GM12865 (cell line): ENCODE measurements around the gene ADARB1.

Experiments used
- DNase-seq: peaks from one replicate; pipeline ENCODE4 v3.0.0; 2010; ENCODE audit warnings: low read depth
- H3K4me3 ChIP-seq: 2 replicates; pipeline ENCODE4 v1.5.1; 2011; ENCODE audit warnings: mild to moderate bottlenecking, low read depth, low read length, control low read depth
- TF ChIP-seq, protein P1 (sequence below): IDR thresholded peaks from 2 replicates; pipeline ENCODE4 v1.5.1; 2011; ENCODE audit warnings: low read length, control low read depth, low read depth, inconsistent platforms; ENCODE audit not compliant: insufficient read depth; ENCODE audit errors: missing control alignments

The ADARB1 gene

DNA sequence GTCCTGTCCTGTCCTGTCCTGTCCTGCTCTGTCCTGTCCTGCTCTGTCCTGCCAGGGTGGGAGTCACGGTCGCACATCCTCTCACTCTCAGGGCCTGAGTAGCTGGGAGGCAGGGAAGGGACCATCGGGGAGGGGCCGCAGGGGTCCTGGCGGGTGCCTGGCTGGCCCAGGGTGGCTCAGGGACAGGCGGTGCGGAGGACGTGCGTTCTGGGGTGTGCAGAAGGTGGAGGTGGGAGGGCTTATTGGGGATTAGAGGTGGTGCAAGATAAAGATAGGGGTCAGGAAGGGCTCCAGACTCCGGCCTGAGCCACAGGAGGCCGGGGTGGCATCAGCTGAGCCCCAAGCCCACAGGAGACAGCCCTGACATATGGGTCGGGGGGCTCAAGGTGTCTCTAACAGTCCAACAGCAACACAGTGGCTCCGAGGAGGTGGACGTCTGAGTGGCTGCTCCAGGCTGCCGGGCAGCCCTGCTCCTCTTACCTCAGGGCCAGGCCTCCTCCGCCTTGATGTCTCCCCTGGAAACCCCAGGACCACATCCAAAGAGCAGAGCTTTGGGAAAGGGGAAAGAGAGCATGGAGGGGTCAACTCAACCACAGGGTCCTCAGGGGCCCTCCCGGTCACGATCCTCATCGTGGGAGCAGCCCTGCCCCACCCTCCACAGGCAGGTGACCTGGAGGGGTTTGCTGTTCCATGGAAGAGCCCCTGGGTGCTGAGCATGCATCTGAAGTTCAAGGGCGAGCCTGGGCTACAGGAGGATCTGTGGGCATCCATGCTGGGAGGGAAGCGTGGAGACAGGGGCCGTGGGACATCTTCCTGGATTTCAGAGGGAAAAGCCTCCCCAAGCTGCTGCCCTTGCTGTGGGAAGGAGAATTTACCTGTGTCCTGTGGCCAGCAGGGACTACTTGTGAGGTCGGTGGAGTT is 39.6 kb upstream of the ADARB1 start:
- H3K4me3 ChIP-seq = no peak overlapping the region
- TF ChIP-seq, protein P1, sequence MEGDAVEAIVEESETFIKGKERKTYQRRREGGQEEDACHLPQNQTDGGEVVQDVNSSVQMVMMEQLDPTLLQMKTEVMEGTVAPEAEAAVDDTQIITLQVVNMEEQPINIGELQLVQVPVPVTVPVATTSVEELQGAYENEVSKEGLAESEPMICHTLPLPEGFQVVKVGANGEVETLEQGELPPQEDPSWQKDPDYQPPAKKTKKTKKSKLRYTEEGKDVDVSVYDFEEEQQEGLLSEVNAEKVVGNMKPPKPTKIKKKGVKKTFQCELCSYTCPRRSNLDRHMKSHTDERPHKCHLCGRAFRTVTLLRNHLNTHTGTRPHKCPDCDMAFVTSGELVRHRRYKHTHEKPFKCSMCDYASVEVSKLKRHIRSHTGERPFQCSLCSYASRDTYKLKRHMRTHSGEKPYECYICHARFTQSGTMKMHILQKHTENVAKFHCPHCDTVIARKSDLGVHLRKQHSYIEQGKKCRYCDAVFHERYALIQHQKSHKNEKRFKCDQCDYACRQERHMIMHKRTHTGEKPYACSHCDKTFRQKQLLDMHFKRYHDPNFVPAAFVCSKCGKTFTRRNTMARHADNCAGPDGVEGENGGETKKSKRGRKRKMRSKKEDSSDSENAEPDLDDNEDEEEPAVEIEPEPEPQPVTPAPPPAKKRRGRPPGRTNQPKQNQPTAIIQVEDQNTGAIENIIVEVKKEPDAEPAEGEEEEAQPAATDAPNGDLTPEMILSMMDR = no peak

DNA sequence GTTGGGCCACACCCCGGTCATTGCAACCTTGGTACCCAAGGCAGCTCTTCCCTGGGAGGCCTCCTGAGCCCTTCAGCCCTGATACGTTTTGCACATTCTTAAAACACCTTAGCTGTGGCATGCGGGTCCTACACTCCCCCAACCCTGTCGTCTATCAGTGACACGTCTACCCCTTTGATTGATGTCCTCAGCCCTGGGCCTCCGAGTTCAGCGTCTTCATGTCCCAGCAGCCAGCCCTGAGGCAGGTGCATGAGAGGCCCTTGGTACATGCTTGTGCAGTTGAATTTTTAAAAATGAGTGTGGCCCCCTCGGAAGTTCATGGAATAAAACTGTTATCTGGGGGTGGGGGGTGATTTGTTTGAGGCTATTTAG is 38.9 kb upstream of the ADARB1 start:
- H3K4me3 ChIP-seq = no peak overlapping the region
- DNase-seq = no peak
- TF ChIP-seq, protein P1 = no peak

More for the DNA sequence above, 39.6 kb upstream of the ADARB1 start:
- no peak for DNase-seq

DNA sequence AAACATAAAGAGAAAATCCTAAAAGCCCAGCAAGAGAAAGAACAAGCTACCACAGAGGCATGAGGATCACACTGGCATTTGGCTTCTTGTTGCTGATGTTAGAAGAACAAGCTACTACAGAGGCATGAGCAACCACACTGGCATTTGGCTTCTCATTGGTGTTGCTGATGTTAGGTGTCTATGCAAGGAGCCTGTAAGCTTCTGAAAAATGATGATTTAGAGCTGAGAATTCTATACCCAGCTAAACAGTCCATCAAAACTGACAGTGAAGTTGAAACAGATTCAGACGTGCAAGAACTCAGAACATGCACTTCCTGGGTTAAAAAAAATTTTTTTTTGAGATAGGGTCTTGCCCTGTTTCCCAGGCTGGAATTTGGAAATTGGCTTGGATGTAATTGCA is 37.8 kb upstream of the ADARB1 start:
- no peak overlapping the region for H3K4me3 ChIP-seq
- TF ChIP-seq, protein P1 = no peak

DNA sequence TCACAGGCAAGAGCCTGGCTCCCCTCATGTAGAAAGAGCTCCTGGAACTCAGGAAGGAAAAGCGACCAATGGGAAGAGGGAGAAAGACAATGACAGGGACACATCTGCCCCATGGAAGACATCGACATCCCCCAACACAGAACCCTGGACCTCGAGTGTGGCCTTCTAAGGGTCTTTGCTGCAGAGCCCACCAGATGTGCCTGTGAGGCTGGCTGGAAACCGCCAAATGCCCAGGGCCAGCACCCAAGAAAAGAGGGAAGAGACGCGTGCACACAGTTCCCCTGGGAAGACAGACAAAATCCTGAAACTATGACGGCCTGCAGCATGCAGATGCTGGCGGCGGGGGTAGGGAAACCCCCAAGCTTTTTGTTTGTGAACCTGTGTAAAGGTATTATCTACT is 36.4 kb upstream of the ADARB1 start:
- no peak overlapping the region for H3K4me3 ChIP-seq
- DNase-seq = no peak
- TF ChIP-seq, protein P1 = no peak

More for the DNA sequence above, 37.8 kb upstream of the ADARB1 start:
- no peak for DNase-seq

DNA sequence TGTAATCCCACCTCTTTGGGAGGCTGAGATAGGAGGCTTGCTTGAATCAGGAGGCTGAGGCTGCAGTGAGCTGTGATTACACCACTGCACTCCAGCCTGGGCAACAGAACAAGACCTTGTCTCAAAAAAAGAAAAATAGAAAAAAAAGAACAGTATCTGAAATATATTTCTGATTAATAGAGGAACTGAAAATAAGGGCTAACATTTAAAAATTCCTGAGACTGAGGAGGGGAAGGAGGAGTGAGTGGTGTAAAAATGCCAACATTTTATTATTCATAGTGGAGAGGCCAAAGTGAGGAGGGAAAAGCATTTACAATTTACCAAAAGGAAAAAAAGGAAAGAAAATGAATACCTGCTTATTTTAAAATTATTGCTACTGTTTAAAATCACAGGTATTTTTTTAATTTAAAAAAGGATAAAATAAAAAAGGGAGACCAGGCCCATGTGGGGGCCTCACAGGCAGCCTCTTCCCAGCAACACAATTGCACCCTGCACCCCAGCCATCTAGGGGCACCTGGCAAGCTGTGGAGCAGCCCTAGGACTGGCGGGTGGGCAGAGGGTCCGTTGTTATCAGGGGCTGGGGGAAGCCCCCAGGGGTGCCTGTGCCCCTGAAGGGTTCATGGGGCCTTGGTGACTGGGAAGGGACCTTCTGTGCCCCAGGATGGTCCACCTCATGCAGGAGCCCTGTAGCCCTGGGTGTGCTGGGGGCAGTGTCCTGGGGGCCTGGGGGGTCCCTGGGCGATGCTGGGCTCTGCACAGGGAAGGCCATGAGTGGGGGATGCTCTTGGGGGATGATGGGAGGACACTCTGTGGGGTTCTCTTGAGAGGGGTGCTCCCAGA is 34.8 kb upstream of the ADARB1 start:
- H3K4me3 ChIP-seq = no peak overlapping the region
- DNase-seq = no peak
- TF ChIP-seq, protein P1 = no peak

DNA sequence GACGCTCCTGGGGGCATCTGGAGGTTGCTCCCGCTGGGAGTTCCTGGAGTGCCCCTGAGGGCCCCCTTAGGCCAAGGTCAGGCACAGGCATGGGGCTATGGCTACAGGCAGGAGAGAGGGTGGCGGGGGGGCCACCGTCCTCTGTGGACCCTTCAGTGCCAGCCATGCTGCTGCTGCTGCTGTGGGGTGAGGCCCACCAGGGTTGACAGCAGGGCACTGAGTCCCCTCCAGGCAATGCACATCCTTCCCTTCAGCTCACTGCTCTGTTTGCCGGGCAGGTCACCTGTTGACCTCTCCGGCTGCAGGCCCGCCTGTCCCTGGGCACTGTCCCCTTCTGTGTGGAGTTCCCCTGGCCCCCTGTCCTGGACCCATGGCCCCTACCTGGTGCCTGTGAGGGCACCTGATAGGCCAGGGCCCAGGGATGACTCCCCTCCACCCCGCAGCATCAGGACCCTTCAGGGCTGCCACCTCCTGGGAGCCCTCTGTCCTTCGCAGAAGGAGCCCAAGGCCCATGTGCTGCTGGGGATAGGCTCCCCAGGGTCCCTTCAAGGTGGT is 34.1 kb upstream of the ADARB1 start:
- H3K4me3 ChIP-seq = no peak overlapping the region
- no peak for DNase-seq
- TF ChIP-seq, protein P1 = no peak
